Stimulated activated CD4-positive, alpha-beta T cell treated with anti-CD3 and anti-CD28 coated beads, TNF-alpha, amount 100 ng/mL, for 1 hour (primary cell): ENCODE measurements around the gene SAMD14.
"Not testable (repeated sequence)": the region's sequence is repeated elsewhere in the genome, so short reads cannot be mapped to it uniquely, and the experiment has no call there.

Source experiments
- DNase-seq, 3 donors: peaks; one replicate each; pipeline ENCODE4 v3.0.0-alpha.2; 2020; ENCODE audit warnings: low read depth in 3 of 3, low spot score in 1 of 3

SAMD14 gene

GRCh38 chr17:50076591-50077235, 53.2 kb downstream of the SAMD14 start:
- no peak for DNase-seq

- no peak for DNase-seq
These were observed 53.8 kb downstream of the SAMD14 start for GRCh38 chr17:50076221-50076590.

- no peak for DNase-seq
These were observed 54.4 kb downstream of the SAMD14 start for GRCh38 chr17:50075446-50076032.

- no peak for DNase-seq
These were observed 55.7 kb downstream of the SAMD14 start for GRCh38 chr17:50074227-50074626.

- DNase-seq = no peak
These were observed 57.0 kb downstream of the SAMD14 start for GRCh38 chr17:50072925-50073324.

GRCh38 chr17:50072130-50072529, 57.8 kb downstream of the SAMD14 start:
- DNase-seq = no peak

GRCh38 chr17:50071692-50072091, 58.3 kb downstream of the SAMD14 start:
- DNase-seq = no peak

GRCh38 chr17:50070908-50071680, 58.9 kb downstream of the SAMD14 start:
- no peak for DNase-seq

GRCh38 chr17:50067996-50068395, 62.0 kb downstream of the SAMD14 start:
- no peak for DNase-seq

GRCh38 chr17:50066995-50067394, 63.0 kb downstream of the SAMD14 start:
- no peak for DNase-seq

GRCh38 chr17:50065056-50065455, 64.9 kb downstream of the SAMD14 start:
- no peak for DNase-seq

- DNase-seq = no peak
These were observed 65.5 kb downstream of the SAMD14 start for GRCh38 chr17:50064253-50065001.

GRCh38 chr17:50063561-50064252, 66.3 kb downstream of the SAMD14 start:
- DNase-seq = no peak

GRCh38 chr17:50062293-50063243, 67.4 kb downstream of the SAMD14 start:
- DNase-seq = no peak

GRCh38 chr17:50061713-50062045, 68.3 kb downstream of the SAMD14 start:
- DNase-seq = not testable (repeated sequence)

GRCh38 chr17:50060951-50061712, 68.8 kb downstream of the SAMD14 start:
- DNase-seq = no peak
